Measurements from ENCODE around the gene LMNTD2. TPM values are rescaled to one million over a fixed set of nuclear protein-coding genes. Genes with fewer than 3 reads are reported as not detected.

LMNTD2 gene
- total RNA-seq, 1 donor from 2014 or later: 1.9 TPM

DNA sequence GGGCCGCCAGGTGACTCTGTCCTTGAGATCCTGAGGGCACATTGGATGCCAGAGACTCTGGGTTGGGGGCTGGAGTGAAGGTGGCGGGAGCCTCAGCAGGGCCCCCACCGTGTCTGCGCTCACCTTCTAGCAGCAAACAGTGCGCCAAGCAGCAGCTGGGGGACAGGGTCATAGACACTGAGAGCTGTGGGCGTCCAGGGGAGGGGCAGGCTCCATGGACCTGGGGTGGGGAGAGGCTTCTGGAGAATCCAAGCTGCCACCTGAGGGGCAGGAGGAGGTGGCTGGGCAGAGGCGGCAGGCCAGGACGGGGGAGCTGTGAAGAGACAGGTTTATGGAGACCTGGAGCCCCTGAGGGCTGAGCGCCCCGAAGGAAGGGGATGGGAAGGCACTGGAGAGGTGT lies 23.7 kb upstream of the LMNTD2 start:
- Histone ChIP-seq H3K27me3 (ENCODE audit: control insufficient read depth, insufficient read depth, low read length) (no peaks in the 10 kb centered on the region), H3K36me3 (ENCODE audit: control insufficient read depth, insufficient read depth, low read length) (peaks cover 4% of the 10 kb centered on the region), H3K4me3 (ENCODE audit: low read depth, low read length) (no peak overlapping the region)
- TF ChIP-seq, protein P1, sequence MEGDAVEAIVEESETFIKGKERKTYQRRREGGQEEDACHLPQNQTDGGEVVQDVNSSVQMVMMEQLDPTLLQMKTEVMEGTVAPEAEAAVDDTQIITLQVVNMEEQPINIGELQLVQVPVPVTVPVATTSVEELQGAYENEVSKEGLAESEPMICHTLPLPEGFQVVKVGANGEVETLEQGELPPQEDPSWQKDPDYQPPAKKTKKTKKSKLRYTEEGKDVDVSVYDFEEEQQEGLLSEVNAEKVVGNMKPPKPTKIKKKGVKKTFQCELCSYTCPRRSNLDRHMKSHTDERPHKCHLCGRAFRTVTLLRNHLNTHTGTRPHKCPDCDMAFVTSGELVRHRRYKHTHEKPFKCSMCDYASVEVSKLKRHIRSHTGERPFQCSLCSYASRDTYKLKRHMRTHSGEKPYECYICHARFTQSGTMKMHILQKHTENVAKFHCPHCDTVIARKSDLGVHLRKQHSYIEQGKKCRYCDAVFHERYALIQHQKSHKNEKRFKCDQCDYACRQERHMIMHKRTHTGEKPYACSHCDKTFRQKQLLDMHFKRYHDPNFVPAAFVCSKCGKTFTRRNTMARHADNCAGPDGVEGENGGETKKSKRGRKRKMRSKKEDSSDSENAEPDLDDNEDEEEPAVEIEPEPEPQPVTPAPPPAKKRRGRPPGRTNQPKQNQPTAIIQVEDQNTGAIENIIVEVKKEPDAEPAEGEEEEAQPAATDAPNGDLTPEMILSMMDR (IDR thresholded peaks at IDR 0.05; ENCODE audit: insufficient read depth, low read length, poor library complexity, severe bottlenecking): no peak
- DNase-seq (ENCODE audit: low read depth): no peak

DNA sequence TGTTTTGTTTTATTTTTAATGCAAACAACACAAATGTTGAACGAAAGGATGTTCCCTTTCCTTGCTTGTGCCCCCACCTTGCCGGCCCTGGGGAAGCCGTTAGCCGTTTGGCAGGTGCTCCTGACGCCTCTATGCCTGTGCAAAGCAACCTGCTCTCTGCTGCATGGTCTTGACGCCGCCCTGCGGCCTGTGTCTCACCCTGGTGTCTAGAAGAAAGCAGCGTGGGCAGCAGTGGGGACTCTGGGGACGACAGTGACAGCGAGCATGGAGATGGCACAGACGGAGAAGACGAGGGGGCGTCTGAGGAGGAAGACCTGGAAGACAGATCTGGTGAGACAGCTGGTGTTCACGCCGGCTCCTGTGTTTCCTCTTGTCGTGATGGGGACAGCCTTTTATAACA lies 21.2 kb upstream of the LMNTD2 start:
- DNase-seq (ENCODE audit: low read depth): no peak
- no peak overlapping the region for H3K4me3 ChIP-seq (ENCODE audit: low read depth, low read length)
- H3K36me3 ChIP-seq (ENCODE audit: control insufficient read depth, insufficient read depth, low read length): peaks cover 1% of the 10 kb centered on the region
- TF ChIP-seq, protein P1 (IDR thresholded peaks at IDR 0.05; ENCODE audit: insufficient read depth, low read length, poor library complexity, severe bottlenecking): no peak
- H3K27me3 ChIP-seq (ENCODE audit: control insufficient read depth, insufficient read depth, low read length): no peaks in the 10 kb centered on the region

DNA sequence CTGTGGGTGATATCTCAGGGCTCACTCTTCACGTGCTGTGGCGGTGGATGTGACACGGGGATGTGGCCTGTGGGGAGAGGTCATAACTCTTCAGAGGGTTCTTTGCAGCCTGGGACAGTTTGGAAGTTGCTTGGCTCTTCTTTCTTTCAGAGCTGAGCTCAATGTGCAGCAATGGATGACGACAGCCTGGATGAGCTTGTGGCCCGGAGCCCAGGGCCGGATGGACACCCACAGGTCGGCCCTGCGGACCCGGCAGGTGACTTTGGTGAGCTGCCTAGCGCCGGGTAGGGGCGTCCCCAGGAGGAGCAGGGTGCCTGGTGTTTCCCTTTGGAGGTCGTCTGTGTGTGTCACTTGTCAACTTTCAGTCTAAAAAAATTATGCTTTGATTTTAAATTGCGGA lies 20.8 kb upstream of the LMNTD2 start:
- Histone ChIP-seq H3K27me3 (ENCODE audit: control insufficient read depth, insufficient read depth, low read length) (no peaks in the 10 kb centered on the region), H3K36me3 (ENCODE audit: control insufficient read depth, insufficient read depth, low read length) (peaks cover 1% of the 10 kb centered on the region), H3K4me3 (ENCODE audit: low read depth, low read length) (no peak overlapping the region)
- DNase-seq (ENCODE audit: low read depth): no peak
- TF ChIP-seq, protein P1 (IDR thresholded peaks at IDR 0.05; ENCODE audit: insufficient read depth, low read length, poor library complexity, severe bottlenecking): no peak

DNA sequence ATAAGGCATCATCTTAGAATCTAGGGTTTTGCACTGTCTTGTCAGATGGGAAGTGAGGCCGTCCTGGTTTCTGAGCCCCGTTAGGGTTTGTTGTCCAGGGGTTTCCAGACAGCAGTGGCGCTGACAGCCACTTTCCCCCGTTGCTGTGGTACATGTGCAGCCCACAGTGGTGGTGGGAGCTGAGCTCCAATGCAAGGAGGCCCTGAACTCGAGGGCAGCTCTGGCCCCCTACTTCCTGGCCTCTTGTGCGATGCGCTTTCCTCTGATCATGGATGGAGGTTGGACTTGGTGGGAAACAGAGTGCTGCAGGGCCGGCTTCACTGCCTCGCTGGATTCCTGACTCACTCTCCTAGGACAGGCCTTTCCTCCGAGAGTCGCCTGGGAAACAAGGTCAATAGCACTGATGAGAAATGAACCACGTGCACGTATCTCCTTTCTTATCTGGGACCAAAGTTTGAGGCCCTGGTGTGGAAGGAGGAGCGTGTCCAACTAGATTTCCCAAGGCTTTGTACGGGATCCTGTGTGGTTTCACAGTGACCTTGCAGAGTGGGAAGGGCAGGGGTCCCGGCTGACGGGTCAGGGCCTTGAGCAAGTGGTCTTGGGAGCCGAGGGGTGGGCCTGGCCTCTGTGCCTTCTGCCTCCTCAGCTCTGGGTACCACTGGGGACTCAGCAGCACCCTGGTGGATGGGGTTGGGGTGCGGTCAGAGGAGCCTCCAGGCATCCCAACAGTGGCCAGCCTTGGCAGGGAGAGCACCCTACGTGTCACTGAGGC lies 19.5 kb upstream of the LMNTD2 start:
- TF ChIP-seq, protein P1 (IDR thresholded peaks at IDR 0.05; ENCODE audit: insufficient read depth, low read length, poor library complexity, severe bottlenecking): no peak
- Histone ChIP-seq H3K4me3 (ENCODE audit: low read depth, low read length) (no peak overlapping the region), H3K36me3 (ENCODE audit: control insufficient read depth, insufficient read depth, low read length) (peaks cover 1% of the 10 kb centered on the region), H3K27me3 (ENCODE audit: control insufficient read depth, insufficient read depth, low read length) (no peaks in the 10 kb centered on the region)
- DNase-seq (ENCODE audit: low read depth): no peak

DNA sequence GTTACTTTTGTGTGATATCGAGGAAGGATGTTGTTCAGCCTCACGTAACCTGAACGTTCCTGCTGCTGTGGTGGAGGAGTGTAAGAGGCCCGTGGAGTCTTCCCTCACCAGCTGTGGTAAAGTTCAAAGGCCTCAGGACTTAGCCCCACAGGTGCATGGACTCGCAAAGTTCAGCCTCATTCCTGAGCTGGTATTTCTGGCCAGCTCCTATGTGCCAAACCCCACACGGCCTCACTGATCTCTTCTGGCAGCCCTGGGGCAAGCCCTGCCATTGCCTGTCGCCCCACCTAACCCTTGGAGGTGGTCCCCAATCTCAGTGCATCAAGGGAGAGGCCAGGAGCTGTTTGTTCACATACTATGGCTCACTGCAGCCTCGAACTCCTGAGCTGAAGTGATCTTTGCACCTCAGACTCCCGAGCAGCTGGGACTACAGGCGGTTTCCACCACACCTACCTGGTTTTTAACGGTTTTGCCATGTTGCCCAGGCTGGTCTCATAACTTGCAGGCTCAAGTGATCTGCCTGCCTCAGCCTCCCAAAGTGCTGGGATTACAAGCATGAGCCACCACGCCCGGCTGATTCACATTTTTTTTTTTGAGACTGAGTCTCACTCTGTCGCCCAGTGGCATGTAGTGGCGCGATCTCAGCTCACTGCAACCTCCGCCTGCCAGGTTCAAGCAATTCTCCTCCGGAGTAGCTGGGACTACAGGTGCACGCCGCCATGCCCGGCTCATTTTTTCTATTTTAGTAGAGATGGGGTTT lies 17.9 kb upstream of the LMNTD2 start:
- no peaks in the 10 kb centered on the region for H3K27me3 ChIP-seq (ENCODE audit: control insufficient read depth, insufficient read depth, low read length)
- no peak for DNase-seq (ENCODE audit: low read depth)
- H3K4me3 ChIP-seq (ENCODE audit: low read depth, low read length): no peak overlapping the region
- peaks cover 1% of the 10 kb centered on the region for H3K36me3 ChIP-seq (ENCODE audit: control insufficient read depth, insufficient read depth, low read length)
- TF ChIP-seq, protein P1 (IDR thresholded peaks at IDR 0.05; ENCODE audit: insufficient read depth, low read length, poor library complexity, severe bottlenecking): no peak
